ENCODE measurements around the gene NKX3-2.

Gene NKX3-2

DNA sequence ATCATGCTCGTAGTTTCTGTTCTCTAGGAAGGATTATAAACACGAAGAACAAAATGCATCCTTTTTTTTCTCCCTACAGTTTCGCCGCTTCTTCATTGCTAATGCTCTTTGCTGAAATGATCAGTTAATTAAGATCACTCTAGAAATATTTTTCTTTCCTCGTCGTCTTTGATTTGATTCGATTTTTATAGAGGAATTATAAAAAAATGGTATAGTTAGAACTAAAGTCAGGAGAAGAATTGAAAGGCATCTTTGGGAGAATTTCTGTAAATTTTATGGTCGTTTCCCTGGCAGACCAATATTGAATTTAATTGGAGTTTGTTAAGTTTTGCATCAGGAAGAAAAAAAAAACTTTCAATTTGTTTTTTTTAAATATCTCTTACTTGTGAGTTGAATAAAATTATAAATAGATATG is 1.1 kb upstream of the NKX3-2 start:
- H3K4me3 ChIP-seq (ENCODE audit: low read depth, low read length), result no peak overlapping the region
- TF ChIP-seq, protein P1, sequence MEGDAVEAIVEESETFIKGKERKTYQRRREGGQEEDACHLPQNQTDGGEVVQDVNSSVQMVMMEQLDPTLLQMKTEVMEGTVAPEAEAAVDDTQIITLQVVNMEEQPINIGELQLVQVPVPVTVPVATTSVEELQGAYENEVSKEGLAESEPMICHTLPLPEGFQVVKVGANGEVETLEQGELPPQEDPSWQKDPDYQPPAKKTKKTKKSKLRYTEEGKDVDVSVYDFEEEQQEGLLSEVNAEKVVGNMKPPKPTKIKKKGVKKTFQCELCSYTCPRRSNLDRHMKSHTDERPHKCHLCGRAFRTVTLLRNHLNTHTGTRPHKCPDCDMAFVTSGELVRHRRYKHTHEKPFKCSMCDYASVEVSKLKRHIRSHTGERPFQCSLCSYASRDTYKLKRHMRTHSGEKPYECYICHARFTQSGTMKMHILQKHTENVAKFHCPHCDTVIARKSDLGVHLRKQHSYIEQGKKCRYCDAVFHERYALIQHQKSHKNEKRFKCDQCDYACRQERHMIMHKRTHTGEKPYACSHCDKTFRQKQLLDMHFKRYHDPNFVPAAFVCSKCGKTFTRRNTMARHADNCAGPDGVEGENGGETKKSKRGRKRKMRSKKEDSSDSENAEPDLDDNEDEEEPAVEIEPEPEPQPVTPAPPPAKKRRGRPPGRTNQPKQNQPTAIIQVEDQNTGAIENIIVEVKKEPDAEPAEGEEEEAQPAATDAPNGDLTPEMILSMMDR (IDR thresholded peaks at IDR 0.05; ENCODE audit: borderline replicate concordance, insufficient read depth, low read depth, low read length), result no peak

DNA sequence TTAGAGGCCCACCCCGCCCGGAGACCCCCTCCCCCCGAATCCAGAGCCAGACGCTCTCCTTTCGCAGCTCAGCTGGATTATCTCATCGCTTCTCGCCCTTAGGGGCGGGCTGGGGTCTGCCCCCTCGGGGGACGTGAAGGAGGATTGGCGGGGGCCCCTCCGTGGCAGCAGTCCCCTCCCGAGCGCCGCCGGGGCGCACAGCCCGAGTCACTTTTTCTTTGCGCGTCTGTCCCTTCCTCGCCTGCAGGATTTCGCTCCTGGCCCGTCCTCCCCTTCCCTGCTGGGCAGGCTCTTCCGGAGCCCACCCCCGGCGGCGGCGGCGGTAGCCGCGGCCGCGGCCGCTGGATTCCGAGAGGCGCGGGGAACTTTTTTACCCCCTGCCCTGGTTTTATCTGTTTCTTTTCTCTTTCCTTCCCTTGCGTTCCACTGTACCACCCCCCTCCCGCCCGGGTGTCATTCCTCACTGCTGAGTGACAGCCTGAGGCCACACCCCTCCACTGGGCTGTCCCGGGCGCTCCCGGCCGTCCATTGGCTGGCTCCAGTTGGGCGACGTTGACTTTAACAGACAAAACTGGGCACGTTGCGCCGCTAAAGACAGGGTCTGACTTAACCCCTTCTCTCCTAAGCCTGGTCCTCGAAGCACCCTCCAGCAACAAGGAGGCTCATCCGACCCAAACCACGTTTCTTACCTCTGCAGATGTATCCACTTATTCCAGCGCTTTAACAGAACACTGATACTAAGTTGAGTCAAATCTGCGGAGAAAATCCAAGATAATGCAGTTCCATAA is 492 bp upstream of the NKX3-2 start:
- TF ChIP-seq, protein P1 (IDR thresholded peaks at IDR 0.05; ENCODE audit: borderline replicate concordance, insufficient read depth, low read depth, low read length), result no peak

DNA sequence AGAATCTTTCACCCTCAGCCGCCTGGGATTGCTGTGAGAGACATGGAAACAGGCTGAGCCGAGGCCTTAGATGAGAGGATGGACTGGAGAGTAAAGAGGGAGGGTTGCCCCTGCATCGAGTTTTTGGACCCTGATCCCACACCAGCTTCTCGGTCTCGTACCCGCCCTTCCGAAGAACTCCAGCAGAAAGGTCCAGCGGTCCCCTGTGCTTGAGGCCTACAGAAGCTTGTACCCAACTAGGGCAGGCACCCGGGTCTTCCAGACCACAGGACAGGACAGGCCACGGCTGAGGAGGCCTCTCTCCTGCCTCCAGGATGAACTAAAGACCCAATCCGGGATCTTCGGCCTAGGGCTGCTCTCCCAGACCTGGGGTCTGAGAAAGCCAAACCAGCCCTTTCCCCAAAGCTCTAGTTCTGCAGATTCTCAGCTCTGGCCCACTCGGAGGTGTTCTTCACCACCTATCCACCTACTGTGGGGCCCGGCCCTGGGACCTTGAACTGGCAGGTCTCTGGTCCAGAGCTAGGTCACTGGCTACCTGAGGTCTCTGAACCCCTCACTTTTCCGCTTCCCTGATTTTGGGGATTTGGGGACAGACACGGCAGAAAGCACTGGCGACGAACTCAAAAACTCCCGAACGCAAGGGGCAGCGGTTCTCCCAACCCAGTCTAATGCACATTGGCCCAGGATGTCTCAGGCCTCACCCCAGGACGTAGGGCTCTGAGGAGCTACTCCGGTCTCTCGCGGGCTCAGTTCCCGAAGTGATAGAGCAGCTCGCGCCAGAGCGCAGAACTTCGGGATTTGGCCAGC is 1.1 kb downstream of the NKX3-2 start:
- no peak overlapping the region for H3K4me3 ChIP-seq (ENCODE audit: low read depth, low read length)
- TF ChIP-seq, protein P1 (IDR thresholded peaks at IDR 0.05; ENCODE audit: borderline replicate concordance, insufficient read depth, low read depth, low read length), result no peak

More for the DNA sequence above, 492 bp upstream of the NKX3-2 start:
- peak overlapping the region; percentile 47 for H3K4me3 ChIP-seq (ENCODE audit: low read depth, low read length)

DNA sequence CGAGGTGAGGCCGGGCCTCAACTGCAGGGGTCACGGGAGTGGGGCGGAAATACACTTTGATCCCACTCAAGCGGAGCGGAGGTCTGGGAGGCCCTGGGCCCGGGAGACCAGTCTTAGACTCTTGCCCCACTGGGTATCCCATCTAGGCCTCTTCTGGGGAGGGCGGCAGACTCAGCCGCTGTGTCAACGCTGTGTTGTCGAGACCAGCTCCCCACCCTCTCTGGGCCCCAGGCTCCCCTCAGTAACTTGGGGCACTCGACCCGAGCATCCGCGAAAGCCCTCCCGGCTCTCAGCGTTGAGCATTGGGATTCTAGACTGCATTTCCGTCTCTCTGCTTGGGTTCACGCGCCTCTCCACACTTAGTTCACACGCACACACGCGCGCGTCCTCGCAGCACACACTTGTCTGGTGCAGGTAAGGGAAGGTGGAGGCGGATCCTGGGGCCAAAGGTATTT is 1.7 kb downstream of the NKX3-2 start:
- H3K4me3 ChIP-seq (ENCODE audit: low read depth, low read length), result no peak overlapping the region
- TF ChIP-seq, protein P1 (IDR thresholded peaks at IDR 0.05; ENCODE audit: borderline replicate concordance, insufficient read depth, low read depth, low read length), result no peak

DNA sequence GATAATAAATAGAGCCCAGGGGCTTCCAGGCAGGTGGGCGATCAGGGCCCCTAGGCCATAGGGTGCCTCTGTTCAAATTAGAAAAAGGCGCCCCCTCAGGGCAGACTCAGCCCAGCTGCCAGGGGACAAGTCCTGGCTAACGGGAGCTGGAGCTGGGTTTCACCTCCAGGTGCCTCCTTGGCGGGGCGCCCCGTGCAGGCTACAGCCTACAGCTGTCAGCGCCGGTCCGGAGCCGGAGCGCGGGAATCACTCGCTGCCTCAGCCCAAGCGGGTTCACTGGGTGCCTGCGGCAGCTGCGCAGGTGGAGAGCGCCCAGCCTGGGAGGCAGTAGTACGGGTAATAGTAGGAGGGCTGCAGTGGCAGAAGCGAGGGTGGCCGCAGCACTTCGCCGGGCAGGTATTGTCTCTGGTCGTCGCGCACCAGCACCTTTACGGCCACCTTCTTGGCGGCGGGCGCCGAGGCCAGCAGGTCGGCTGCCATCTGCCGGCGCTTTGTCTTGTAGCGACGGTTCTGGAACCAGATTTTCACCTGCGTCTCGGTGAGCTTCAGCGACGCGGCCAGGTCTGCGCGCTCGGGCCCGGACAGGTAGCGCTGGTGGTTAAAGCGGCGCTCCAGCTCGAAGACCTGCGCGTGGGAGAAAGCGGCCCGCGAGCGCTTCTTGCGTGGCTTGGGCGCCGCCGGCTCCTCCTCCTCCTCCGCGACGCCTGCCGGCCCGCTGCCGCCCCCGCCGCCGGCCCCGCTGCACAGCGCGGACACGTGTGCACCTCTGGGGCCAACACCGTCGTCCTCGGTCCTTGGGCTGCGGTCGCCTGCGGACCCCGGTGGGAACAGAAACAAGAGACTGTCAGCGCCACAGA is 2.4 kb downstream of the NKX3-2 start:
- TF ChIP-seq, protein P1 (IDR thresholded peaks at IDR 0.05; ENCODE audit: borderline replicate concordance, insufficient read depth, low read depth, low read length), result peak; percentile 31; the same call in 1 of the 2 replicates
- H3K4me3 ChIP-seq (ENCODE audit: low read depth, low read length), result no peak overlapping the region

DNA sequence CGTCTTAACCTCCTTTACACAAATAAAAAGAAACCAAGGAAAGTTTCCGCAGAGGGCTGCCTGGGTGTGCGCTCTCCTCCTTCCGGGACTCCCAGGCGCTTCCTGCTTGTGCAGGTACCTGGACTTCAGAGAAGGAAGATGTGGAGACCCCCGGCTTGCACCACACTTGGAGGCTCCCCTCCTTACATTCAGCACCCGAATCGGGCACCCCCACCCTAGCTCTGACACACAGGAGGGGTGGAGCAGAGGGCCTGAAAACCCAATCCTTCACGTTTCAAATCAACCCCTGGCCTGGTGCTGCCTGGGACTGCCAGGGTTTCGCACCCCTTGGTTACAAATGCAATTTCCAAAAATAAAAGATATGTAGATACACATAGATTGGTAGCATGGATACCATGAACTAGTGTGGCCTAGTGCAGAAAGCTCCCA is 3.1 kb downstream of the NKX3-2 start:
- TF ChIP-seq, protein P1 (IDR thresholded peaks at IDR 0.05; ENCODE audit: borderline replicate concordance, insufficient read depth, low read depth, low read length), result no peak

More for the DNA sequence above, 3.1 kb downstream of the NKX3-2 start:
- no peak overlapping the region for H3K4me3 ChIP-seq (ENCODE audit: low read depth, low read length)

Data from GM12875 (cell line).